Astrocyte (in vitro differentiated cells and primary cell): ENCODE measurements around the gene GLRX. TPM values are rescaled to one million over a fixed set of nuclear protein-coding genes. Genes with fewer than 3 reads are reported as not detected.

Experiments used
- DNase-seq: peaks from one replicate; pipeline ENCODE4 v3.0.0-alpha.2; 2010; ENCODE audit warnings: low read depth
- FAIRE-seq: peaks from 2 replicates; lab custom pipeline; 2011; peaks lifted over from hg19 to GRCh38; lab: Jason Lieb, UNC
- H2AFZ ChIP-seq: 2 replicates; pipeline ENCODE4 v1.6.0; 2012; ENCODE audit warnings: low read depth, low read length, inconsistent platforms
- H3K27ac ChIP-seq: 2 replicates; pipeline ENCODE4 v1.5.1; 2011; ENCODE audit warnings: low read depth, low read length, inconsistent platforms
- H3K27me3 ChIP-seq: 2 replicates; pipeline ENCODE4 v1.6.0; 2011; ENCODE audit warnings: low read length, inconsistent platforms; ENCODE audit not compliant: insufficient read depth
- H3K36me3 ChIP-seq: 2 replicates; pipeline ENCODE4 v1.5.1; 2011; ENCODE audit warnings: low read length, inconsistent platforms; ENCODE audit not compliant: insufficient read depth
- H3K4me1 ChIP-seq: 2 replicates; pipeline ENCODE4 v1.5.1; 2011; ENCODE audit warnings: low read length, inconsistent platforms; ENCODE audit not compliant: insufficient read depth
- H3K4me2 ChIP-seq: 2 replicates; pipeline ENCODE4 v1.6.0; 2012; ENCODE audit warnings: low read length, inconsistent platforms
- H3K4me3 ChIP-seq: 2 replicates; pipeline ENCODE4 v1.5.1; 2011; ENCODE audit warnings: low read depth, mild to moderate bottlenecking, low read length, inconsistent platforms; ENCODE audit not compliant: insufficient read depth
- H3K79me2 ChIP-seq: 2 replicates; pipeline ENCODE4 v1.6.0; 2012; ENCODE audit warnings: mild to moderate bottlenecking, low read length, inconsistent platforms; ENCODE audit not compliant: insufficient read depth
- H3K9ac ChIP-seq: 2 replicates; pipeline ENCODE4 v1.6.0; 2012; ENCODE audit warnings: mild to moderate bottlenecking, low read length, inconsistent platforms
- H3K9me3 ChIP-seq: 2 replicates; pipeline ENCODE4 v1.5.1; 2012; ENCODE audit warnings: low read depth, mild to moderate bottlenecking, low read length, inconsistent platforms; ENCODE audit not compliant: insufficient read depth
- H4K20me1 ChIP-seq: 2 replicates; pipeline ENCODE4 v1.6.0; 2012; ENCODE audit warnings: low read length, inconsistent platforms; ENCODE audit not compliant: insufficient read depth
- H3K27ac Mint-ChIP-seq: one replicate; pipeline ENCODE4 v1.8.0; 2021; ENCODE audit warnings: mild to moderate bottlenecking, mixed read lengths; ENCODE audit not compliant: unreplicated experiment
- H3K27me3 Mint-ChIP-seq: one replicate; pipeline ENCODE4 v1.8.0; 2021; ENCODE audit warnings: low read depth, mixed read lengths; ENCODE audit not compliant: unreplicated experiment
- H3K36me3 Mint-ChIP-seq: one replicate; pipeline ENCODE4 v1.8.0; 2021; ENCODE audit warnings: low read depth, mixed read lengths; ENCODE audit not compliant: unreplicated experiment
- H3K4me1 Mint-ChIP-seq: one replicate; pipeline ENCODE4 v1.8.0; 2021; ENCODE audit warnings: low read depth, mixed read lengths; ENCODE audit not compliant: unreplicated experiment
- H3K4me3 Mint-ChIP-seq: one replicate; pipeline ENCODE4 v1.8.0; 2021; ENCODE audit warnings: mild to moderate bottlenecking, moderate library complexity, mixed read lengths; ENCODE audit not compliant: unreplicated experiment
- H3K9me3 Mint-ChIP-seq: one replicate; pipeline ENCODE4 v1.8.0; 2021; ENCODE audit warnings: mild to moderate bottlenecking, mixed read lengths; ENCODE audit not compliant: unreplicated experiment
- CTCF ChIP-seq: IDR thresholded peaks from 2 replicates; pipeline ENCODE4 v1.5.1; 2011; ENCODE audit warnings: low read depth, mild to moderate bottlenecking, inconsistent platforms, low read length, moderate library complexity; ENCODE audit not compliant: insufficient read depth
- EZH2 ChIP-seq: IDR thresholded peaks from 2 replicates; pipeline ENCODE4 v1.6.1; 2012; ENCODE audit warnings: mild to moderate bottlenecking, low read length, inconsistent platforms; ENCODE audit not compliant: insufficient read depth
- total RNA-seq: library from RNA; stranded (reverse); gene quantifications from 2 replicates; pipeline ENCODE4 v1.2.1, GENCODE V29; 2021

The GLRX gene
- total RNA-seq, 1 donor from 2014 or later, result 38.4 TPM

- H3K27me3 ChIP-seq, result no peaks in the 10 kb centered on the region
- H3K9me3 Mint-ChIP-seq, result no peaks in the 10 kb centered on the region
- H3K27ac Mint-ChIP-seq, result no peak overlapping the region
- H3K36me3 Mint-ChIP-seq, result peaks cover 14% of the 10 kb centered on the region
- peaks cover 14% of the 10 kb centered on the region for H3K4me1 Mint-ChIP-seq
- H3K4me2 ChIP-seq, result no peak overlapping the region
- no peak overlapping the region for H3K9ac ChIP-seq
- FAIRE-seq (no peak), DNase-seq (no peak)
- no peaks in the 10 kb centered on the region for H3K9me3 ChIP-seq
- no peak overlapping the region for H3K27ac ChIP-seq
- no peaks in the 10 kb centered on the region for H4K20me1 ChIP-seq
- no peak overlapping the region for H3K4me3 ChIP-seq
- no peaks in the 10 kb centered on the region for H3K27me3 Mint-ChIP-seq
- peaks cover 8% of the 10 kb centered on the region for H3K36me3 ChIP-seq
- no peak overlapping the region for H2AFZ ChIP-seq
- H3K4me1 ChIP-seq, result peaks cover 5% of the 10 kb centered on the region
- no peak overlapping the region for H3K4me3 Mint-ChIP-seq
- TF ChIP-seq EZH2 (no peak), CTCF (no peak)
- H3K79me2 ChIP-seq, result no peaks in the 10 kb centered on the region
Measured at GRCh38 chr5:95797301-95797700, 25.2 kb downstream of the GLRX start.

GRCh38 chr5:95794070-95794516, 28.4 kb downstream of the GLRX start:
- FAIRE-seq (no peak), DNase-seq (peak; percentile 58)
- no peaks in the 10 kb centered on the region for H3K9me3 Mint-ChIP-seq
- Histone ChIP-seq H3K27ac (peak overlapping the region; percentile 9), H3K4me2 (no peak overlapping the region), H3K4me1 (peaks cover 5% of the 10 kb centered on the region), H3K9ac (no peak overlapping the region), H3K36me3 (peaks cover 28% of the 10 kb centered on the region), H3K9me3 (no peaks in the 10 kb centered on the region), H2AFZ (no peak overlapping the region), H3K4me3 (no peak overlapping the region), H3K79me2 (no peaks in the 10 kb centered on the region), H4K20me1 (no peaks in the 10 kb centered on the region), H3K27me3 (no peaks in the 10 kb centered on the region)
- H3K27me3 Mint-ChIP-seq, result no peaks in the 10 kb centered on the region
- no peak overlapping the region for H3K27ac Mint-ChIP-seq
- H3K4me3 Mint-ChIP-seq, result no peak overlapping the region
- H3K4me1 Mint-ChIP-seq, result peaks cover 17% of the 10 kb centered on the region
- H3K36me3 Mint-ChIP-seq, result peaks cover 25% of the 10 kb centered on the region
- TF ChIP-seq CTCF (no peak), EZH2 (no peak)

GRCh38 chr5:95791751-95792150, 30.8 kb downstream of the GLRX start:
- H3K27me3 Mint-ChIP-seq, result no peaks in the 10 kb centered on the region

More at GRCh38 chr5:95791751-95792150, 30.8 kb downstream of the GLRX start:
- no peaks in the 10 kb centered on the region for H3K9me3 Mint-ChIP-seq
- peak overlapping the region; percentile 52 for H3K4me3 Mint-ChIP-seq
- no peak for FAIRE-seq
- H3K79me2 ChIP-seq, result no peaks in the 10 kb centered on the region
- peaks cover 21% of the 10 kb centered on the region for H3K36me3 Mint-ChIP-seq
- peak overlapping the region; percentile 87 for H3K27ac Mint-ChIP-seq
- no peaks in the 10 kb centered on the region for H3K27me3 ChIP-seq
- H3K9me3 ChIP-seq, result no peaks in the 10 kb centered on the region
- H3K4me2 ChIP-seq, result no peak overlapping the region
- no peak overlapping the region for H3K4me3 ChIP-seq
- H3K36me3 ChIP-seq, result peaks cover 33% of the 10 kb centered on the region
- no peaks in the 10 kb centered on the region for H4K20me1 ChIP-seq
- TF ChIP-seq CTCF (no peak), EZH2 (no peak)
- DNase-seq, result no peak
- H3K4me1 Mint-ChIP-seq, result peaks cover 18% of the 10 kb centered on the region
- no peak overlapping the region for H3K9ac ChIP-seq
- peaks cover 5% of the 10 kb centered on the region for H3K4me1 ChIP-seq
- no peak overlapping the region for H3K27ac ChIP-seq
- H2AFZ ChIP-seq, result no peak overlapping the region
